SIG-M5 (cell line): ENCODE data around the gene OBSL1.
A peak's percentile ranks its signal among the peaks of the same experiment; 100 is the strongest.

ENCODE experiments used
- DNase-seq: peaks from one replicate; lab custom pipeline; 2025; lab: John Stamatoyannopoulos, UW

The OBSL1 gene

GRCh38 chr2:219530048-219530963, 41.0 kb downstream of the OBSL1 start:
- peak; percentile 28 for DNase-seq

DNA sequence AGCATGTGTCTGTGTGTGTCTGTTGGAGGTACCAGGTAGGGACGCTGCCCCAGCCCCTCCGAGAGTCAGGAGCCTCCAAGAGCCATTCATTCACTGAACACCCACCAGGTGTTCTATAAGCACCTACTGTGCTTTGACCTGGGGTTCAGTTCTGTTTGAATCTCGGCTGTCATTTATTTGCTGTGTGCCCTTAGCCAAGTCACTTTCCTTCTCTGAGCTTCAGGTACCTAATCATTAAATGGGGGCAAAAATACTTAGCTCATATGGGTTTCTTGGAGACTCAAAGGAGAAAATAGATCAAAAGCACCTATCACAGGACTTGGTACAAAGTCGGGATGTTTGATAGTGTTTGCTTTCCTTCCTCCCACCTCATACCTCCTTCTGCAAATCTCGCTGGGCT, 43.9 kb downstream of the OBSL1 start:
- DNase-seq = no peak

DNA sequence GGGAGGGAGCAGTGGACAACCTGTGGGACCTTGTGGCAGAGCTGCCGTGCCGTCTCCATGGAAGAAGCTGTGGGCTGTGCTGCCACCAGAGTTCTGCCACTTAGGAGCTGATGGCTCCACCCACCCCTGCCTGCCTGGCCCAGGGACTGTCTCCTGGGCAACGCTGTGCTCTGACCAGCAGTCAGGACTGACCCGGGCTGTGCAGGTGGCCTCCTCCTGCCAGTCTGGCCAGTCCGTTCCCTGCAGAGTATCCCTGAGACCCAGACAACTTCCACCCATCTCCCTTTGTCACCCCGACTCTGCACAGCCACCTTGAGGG, 44.3 kb downstream of the OBSL1 start:
- no peak for DNase-seq

GRCh38 chr2:219526320-219527075, 44.8 kb downstream of the OBSL1 start:
- DNase-seq = no peak

- DNase-seq = no peak
Observed at GRCh38 chr2:219525533-219526232, 45.7 kb downstream of the OBSL1 start.

- DNase-seq = no peak
Observed at GRCh38 chr2:219524817-219525216, 46.5 kb downstream of the OBSL1 start.

DNA sequence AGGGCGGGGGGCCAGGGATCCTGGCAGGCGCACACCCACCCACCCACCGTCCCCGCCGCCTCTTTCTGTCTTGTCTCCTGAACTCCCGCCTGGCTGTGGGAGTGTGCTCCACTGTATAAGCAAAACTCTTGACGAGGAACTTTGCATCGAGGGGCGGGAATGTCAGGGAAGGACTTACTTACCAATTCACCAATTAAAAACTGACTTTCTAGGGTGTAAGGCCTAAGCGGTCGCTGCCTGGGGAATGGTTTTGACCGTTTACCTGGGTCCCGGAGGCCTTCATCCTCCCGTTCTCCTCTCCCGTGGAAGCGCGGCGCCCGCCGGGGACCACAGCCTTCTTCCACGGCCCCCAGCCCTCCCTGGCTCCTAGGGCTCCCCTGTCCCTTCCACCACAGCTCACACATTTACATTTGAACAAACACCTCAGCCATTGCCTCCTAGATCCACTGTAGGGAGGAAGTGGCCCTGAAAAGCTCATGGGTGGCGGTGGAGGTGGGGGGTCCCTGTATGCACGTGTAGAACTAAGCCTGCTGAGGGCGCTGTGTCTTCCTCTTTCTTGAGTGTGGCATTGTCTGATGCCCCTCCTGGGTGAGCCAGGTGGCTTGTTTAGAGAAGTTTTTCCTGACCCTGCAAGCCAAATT, 48.2 kb downstream of the OBSL1 start:
- no peak for DNase-seq

DNA sequence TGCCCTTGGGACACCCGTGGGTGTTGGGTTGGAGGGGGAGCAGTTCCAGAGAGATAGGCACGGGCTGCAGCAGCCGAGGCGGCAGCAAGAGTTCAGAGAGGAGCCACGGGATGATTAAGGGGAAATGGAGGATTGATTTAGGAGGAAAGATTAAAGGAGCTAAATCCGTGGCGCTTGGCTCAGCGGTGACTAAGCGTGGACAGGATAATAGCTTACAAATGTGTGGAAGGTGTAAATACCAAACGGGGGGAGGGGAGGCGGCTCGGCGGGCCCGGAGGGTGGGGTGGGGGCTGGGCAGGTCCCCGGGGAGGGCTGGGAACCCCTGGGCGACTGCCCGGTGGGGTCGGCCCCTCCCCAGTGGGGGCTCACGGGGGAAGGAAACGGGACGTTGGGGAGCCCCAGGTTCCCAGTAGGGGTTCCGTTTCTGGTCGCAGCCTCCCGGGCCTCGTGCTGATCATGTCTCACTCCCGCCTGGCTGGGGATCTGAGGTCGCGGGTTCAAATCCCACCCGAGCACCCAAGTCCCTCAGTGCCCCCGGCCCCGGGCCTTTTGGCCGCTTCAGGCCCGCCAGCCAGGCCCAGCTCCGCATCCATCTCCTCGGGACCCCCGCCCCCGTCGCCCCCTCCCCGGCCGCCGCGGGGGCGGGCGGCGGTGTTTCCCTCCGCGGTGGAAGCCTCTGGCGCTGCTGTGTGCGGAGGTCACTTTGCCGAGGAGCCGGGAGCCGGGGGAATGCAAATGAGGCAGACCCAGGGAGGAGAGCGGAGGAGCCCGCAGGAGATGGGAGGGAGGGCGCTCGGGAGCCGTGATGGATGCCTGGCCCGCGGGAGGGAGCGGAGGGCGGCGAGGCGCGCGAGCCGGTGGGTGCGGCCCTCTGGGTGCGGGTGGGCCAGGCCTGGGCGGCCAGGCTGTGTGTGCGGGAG, 49.0 kb downstream of the OBSL1 start:
- no peak for DNase-seq

- DNase-seq = no peak
Observed at GRCh38 chr2:219521066-219521880, 50.1 kb downstream of the OBSL1 start.

- DNase-seq = no peak
Observed at GRCh38 chr2:219520079-219520478, 51.3 kb downstream of the OBSL1 start.

DNA sequence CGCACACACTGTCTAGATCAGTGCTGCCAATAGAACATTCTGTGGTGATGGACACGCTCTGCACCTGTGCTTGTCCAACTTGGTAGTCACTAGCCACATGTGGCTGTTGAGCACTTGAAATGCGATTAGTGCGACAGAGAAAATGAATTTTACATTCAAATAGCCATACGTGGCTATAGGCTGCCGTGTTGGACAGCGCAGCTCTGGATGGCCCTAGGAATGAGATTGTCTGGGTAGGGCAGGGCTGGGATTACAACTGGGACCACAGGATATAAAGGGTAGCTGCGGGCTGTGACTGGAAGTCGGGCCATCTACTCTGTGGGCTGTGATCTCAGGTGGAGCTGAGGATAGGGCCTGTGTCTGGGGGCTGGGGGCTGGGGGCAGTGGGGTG, 51.8 kb downstream of the OBSL1 start:
- no peak for DNase-seq

DNA sequence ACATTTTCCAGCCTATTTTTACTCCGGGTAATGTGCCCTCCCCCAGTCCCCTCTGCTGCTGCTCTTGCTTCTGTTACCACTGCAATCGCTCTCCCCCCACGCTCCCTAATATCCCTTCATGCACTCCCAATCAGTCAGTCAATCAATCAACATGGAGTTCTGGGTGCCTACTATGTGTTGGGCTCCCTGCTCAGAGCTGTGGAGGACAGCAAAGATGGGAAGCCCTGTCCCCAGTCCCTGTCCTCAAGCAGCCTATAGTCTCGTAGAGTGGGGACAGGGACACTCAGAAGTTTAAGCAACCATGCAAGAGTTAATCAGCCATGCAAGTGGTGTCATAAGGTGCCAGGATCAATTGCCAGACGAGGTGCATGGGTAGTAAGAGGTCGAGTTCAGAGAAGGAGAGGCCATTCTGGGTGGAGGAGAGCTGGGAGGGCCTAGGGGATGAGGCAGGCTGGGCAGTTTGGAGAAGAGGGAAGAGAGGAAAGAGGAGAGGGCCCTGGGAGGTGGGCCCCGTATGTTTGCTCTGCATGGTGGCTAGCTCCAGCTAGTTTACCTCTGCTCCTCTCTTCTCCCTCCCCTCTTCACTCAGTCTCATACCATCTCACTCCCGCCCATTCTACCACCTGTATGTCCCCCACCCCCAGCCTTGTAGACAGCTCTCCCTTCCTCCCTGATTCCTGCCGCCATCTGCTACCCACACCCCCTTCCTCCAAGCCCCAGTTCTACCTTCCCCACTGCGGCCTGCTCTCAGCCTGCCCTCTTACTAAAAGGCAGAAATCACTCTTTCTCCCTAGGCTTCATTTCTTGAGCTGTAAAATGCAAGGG, 53.2 kb downstream of the OBSL1 start:
- DNase-seq = no peak

GRCh38 chr2:219516888-219517287, 54.5 kb downstream of the OBSL1 start:
- DNase-seq = no peak

GRCh38 chr2:219515874-219516629, 55.3 kb downstream of the OBSL1 start:
- no peak for DNase-seq

- no peak for DNase-seq
Observed at GRCh38 chr2:219514836-219515235, 56.5 kb downstream of the OBSL1 start.

DNA sequence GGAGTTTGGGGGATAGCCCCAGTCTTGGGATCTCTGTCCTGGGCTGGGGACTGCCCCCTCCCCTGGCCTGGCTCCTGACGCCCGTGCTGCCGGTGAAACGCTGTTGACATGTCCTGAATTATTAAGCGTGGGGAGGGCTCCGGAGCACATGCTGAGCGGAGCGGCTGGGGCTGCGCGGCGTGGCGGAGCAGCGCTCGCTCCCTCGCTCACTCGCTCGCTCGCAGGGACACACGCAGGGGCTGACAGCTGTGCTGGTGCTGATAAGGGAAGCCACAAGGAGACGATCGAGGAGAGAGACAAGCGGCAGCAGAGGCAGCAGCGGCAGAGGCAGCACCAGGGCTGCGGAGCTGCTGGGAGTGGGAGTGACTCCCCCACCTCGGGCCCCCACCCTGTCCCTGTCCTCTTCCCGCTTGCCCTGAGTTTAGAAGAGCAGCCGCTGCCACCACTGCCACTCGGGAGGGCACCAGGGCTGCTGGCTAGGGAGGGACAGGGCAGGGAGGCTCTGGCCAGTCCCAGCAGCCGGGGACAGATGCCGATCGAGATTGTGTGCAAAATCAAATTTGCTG, 57.1 kb downstream of the OBSL1 start, which contains the start of gene ASIC4:
TSS of gene ASIC4 (plus strand) at position 287 of the 566 bp plus-strand sequence. CDS start at position 530, 243 bp downstream.
- DNase-seq = no peak

DNA sequence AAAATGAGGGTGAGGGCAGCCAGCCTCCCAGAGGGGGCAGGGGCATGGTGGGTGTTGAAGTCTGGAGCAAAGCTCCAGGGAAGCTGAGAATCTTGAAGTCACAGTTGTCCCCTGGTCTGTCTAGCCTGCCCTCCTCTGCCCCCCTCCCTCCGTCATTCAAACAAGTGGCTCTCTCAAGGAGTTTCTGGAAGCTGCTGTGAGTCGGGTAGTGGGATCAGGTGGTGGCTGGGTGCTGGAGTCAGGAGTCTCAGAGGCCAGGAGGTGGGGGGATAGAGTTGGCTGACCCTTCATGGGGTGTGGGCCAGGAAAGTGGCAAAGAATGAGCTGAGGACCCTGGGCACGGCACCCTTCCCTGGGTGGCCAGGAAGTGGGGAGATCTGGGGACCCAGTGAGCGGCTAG, 57.6 kb downstream of the OBSL1 start:
- no peak for DNase-seq
